K562 (cell line): ENCODE data around the gene COX14. TPM values are rescaled to one million over a fixed set of nuclear protein-coding genes. Genes with fewer than 3 reads are reported as not detected.

ENCODE experiments used
- AFF4 ChIP-seq: sonication (generic); formaldehyde crosslinking; IDR thresholded peaks from 2 replicates; pipeline ENCODE4 v1.8.0; 2023; ENCODE audit warnings: mild to moderate bottlenecking, missing genetic modification reagents
- ASH1L ChIP-seq: fragments of 450-650 bp; IDR thresholded peaks from 2 replicates; pipeline ENCODE4 v1.6.1; 2018; ENCODE audit warnings: borderline replicate concordance, mild to moderate bottlenecking, low read depth; ENCODE audit not compliant: partially characterized antibody
- BRF2 ChIP-seq: IDR thresholded peaks from 3 replicates; pipeline ENCODE4 v1.6.1; 2011; ENCODE audit warnings: borderline replicate concordance, mild to moderate bottlenecking; ENCODE audit not compliant: insufficient read length, insufficient read depth
- CTBP1 ChIP-seq: fragments of 450-650 bp; IDR thresholded peaks from 2 replicates; pipeline ENCODE4 v1.6.1; 2016; ENCODE audit warnings: borderline replicate concordance
- E2F5 ChIP-seq: sonication (generic); formaldehyde crosslinking; IDR thresholded peaks from 2 replicates; pipeline ENCODE4 v1.8.0; 2022; ENCODE audit warnings: mild to moderate bottlenecking, missing genetic modification reagents
- GATAD2A ChIP-seq: fragments of 450-650 bp; IDR thresholded peaks from 2 replicates; pipeline ENCODE4 v1.6.1; 2017
- NFRKB ChIP-seq: fragments of 450-650 bp; IDR thresholded peaks from 2 replicates; pipeline ENCODE4 v1.6.1; 2016; ENCODE audit warnings: low read depth
- NFXL1 ChIP-seq: fragments of 450-650 bp; formaldehyde crosslinking; IDR thresholded peaks from 2 replicates; pipeline ENCODE4 v1.4.0; 2021; ENCODE audit warnings: mild to moderate bottlenecking
- NRF1 ChIP-seq, 2 experiments: fragments of 450-650 bp; IDR thresholded peaks in 1 of 2; conservative IDR thresholded peaks in 1 of 2; 2 replicates each; pipeline ENCODE4 v1.6.1; 2014; ENCODE audit warnings: mild to moderate bottlenecking in 2 of 2
- OTX1 ChIP-seq: fragments of 450-650 bp; formaldehyde crosslinking; IDR thresholded peaks from 2 replicates; pipeline ENCODE4 v1.4.0; 2022; ENCODE audit warnings: mild to moderate bottlenecking
- POLR2AphosphoS5 ChIP-seq: IDR thresholded peaks from 2 replicates; pipeline ENCODE4 v1.6.1; 2011; ENCODE audit warnings: mild to moderate bottlenecking, low read depth, low read length, moderate library complexity; ENCODE audit not compliant: control insufficient read depth, insufficient read depth
- RNF219 ChIP-seq: fragments of 250-450 bp; sonication (Bioruptor Pico); IDR thresholded peaks from 2 replicates; pipeline ENCODE4 v1.5.0; 2022; ENCODE audit warnings: mild to moderate bottlenecking
- SREBF1 ChIP-seq: fragments of 150-350 bp; IDR thresholded peaks from 2 replicates; pipeline ENCODE4 v1.6.1; 2014; ENCODE audit warnings: antibody characterized with exemption, low read depth, low read length, borderline replicate concordance
- SUPT5H ChIP-seq: fragments of 450-650 bp; IDR thresholded peaks from 2 replicates; pipeline ENCODE4 v1.6.1; 2016
- ZFPM2 ChIP-seq: fragments of 250-450 bp; sonication (Bioruptor Pico); IDR thresholded peaks from 2 replicates; pipeline ENCODE4 v1.5.1; 2022; ENCODE audit warnings: mild to moderate bottlenecking
- ZKSCAN8 ChIP-seq: fragments of 200-800 bp; sonication (Bioruptor generic); IDR thresholded peaks from 2 replicates; pipeline ENCODE4 v1.6.1; 2016; ENCODE audit warnings: missing genetic modification characterization, missing compliant biosample characterization
- ZNF12 ChIP-seq: sonication (generic); formaldehyde crosslinking; IDR thresholded peaks from 2 replicates; pipeline ENCODE4 v1.4.0; 2020; ENCODE audit warnings: mild to moderate bottlenecking, missing genetic modification reagents
- polyA plus RNA-seq, 8 experiments: library from polyadenylated mRNA; depleted of rRNA in 4 of 8; stranded (reverse) in 5 of 8; unstranded in 3 of 8; fragments of >200 nt; fragmentation: Nextera tagmentation in 2 of 8; fragmentation: Illumina TruSeq in 1 of 8; extraction: Ambion mirVana in 2 of 8; extraction: Trizol in 1 of 8; gene quantifications; 2 replicates each; pipeline versions ENCODE4 v1.2.1 to v1.2.3, GENCODE V29; 2011 to 2014; ENCODE audit warnings: inconsistent platforms in 1 of 8, missing spikeins in 1 of 8
- total RNA-seq, 7 experiments: library from RNA; depleted of rRNA in 6 of 7; stranded (reverse); fragments of >200 nt in 6 of 7; fragmentation: Illumina TruSeq in 2 of 7; extraction: Trizol in 2 of 7; gene quantifications; 2 replicates each; pipeline versions ENCODE4 v1.2.1 to v1.2.3, GENCODE V29; 2011 to 2021; ENCODE audit warnings: low replicate concordance in 1 of 7
- TF ChIP-seq, protein P1 (sequence below), 2 experiments: fragments of 450-650 bp; conservative IDR thresholded peaks; 2 replicates each; pipeline ENCODE4 v1.6.1; 2017; ENCODE audit warnings: mild to moderate bottlenecking in 2 of 2, moderate library complexity in 2 of 2

The COX14 gene
- total and polyA plus RNA-seq, 9 of the 15 experiments (the other 6 are each of a cell fraction or from before 2014, with no cell fraction given) = 44.4 to 269 (median 53.4) TPM

GRCh38 chr12:50167049-50167828 lies 55.2 kb downstream of the COX14 start, which contains the start of gene CERS5 (continued):
- no peak for TF ChIP-seq E2F5 (CRISPR knock-in tag)
- TF ChIP-seq ZKSCAN8 (CRISPR knock-in tag) = no peak
- TF ChIP-seq, protein P1, sequence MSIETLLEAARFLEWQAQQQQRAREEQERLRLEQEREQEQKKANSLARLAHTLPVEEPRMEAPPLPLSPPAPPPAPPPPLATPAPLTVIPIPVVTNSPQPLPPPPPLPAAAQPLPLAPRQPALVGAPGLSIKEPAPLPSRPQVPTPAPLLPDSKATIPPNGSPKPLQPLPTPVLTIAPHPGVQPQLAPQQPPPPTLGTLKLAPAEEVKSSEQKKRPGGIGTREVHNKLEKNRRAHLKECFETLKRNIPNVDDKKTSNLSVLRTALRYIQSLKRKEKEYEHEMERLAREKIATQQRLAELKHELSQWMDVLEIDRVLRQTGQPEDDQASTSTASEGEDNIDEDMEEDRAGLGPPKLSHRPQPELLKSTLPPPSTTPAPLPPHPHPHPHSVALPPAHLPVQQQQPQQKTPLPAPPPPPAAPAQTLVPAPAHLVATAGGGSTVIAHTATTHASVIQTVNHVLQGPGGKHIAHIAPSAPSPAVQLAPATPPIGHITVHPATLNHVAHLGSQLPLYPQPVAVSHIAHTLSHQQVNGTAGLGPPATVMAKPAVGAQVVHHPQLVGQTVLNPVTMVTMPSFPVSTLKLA (conservative IDR thresholded peaks at IDR 0.05) = peak; percentile 49 to 80; a peak in 3 of 4 replicates
- no peak for TF ChIP-seq SREBF1
- no peak for TF ChIP-seq GATAD2A
- TF ChIP-seq AFF4 = no peak
- TF ChIP-seq NFXL1 = no peak
- no peak for TF ChIP-seq BRF2
- peak; percentile 72 for TF ChIP-seq SUPT5H
- peak; percentile 28; the same call in 1 of the 2 replicates for TF ChIP-seq POLR2AphosphoS5
- TF ChIP-seq ZFPM2 (CRISPR knock-in tag) = no peak
- TF ChIP-seq NRF1 (conservative IDR thresholded peaks at IDR 0.05 in 1 of 2, IDR thresholded peaks at IDR 0.05 in 1 of 2) = peak; percentile 74 to 79
- TF ChIP-seq NFRKB = no peak; the same call in 1 of the 2 replicates
- no peak for TF ChIP-seq ZNF12 (CRISPR knock-in tag)
- TF ChIP-seq CTBP1 = peak; percentile 82
- no peak for TF ChIP-seq RNF219 (CRISPR knock-in tag)
- TF ChIP-seq ASH1L = no peak
- TF ChIP-seq OTX1 (CRISPR knock-in tag) = no peak
